ENCODE data around the gene SLC2A13. TPM values are rescaled to one million over a fixed set of nuclear protein-coding genes. Genes with fewer than 3 reads are reported as not detected.
A peak's percentile ranks its signal among the peaks of the same experiment; 100 is the strongest.
"Not testable (repeated sequence)": the region's sequence is repeated elsewhere in the genome, so short reads cannot be mapped to it uniquely, and the experiment has no call there.

Gene SLC2A13
- total RNA-seq, 3 donors from 2014 or later: 2.4 to 3.6 (median 3.2) TPM

- ATAC-seq: no peak
- no peaks in the 10 kb centered on the region for H3K27me3 Mint-ChIP-seq (ENCODE audit: low read depth)
Measured at GRCh38 chr12:40039598-40039997, 66.3 kb downstream of the SLC2A13 start.

GRCh38 chr12:40038619-40039018 is 67.3 kb downstream of the SLC2A13 start:
- no peak overlapping the region for H3K4me3 Mint-ChIP-seq
- H3K9me3 Mint-ChIP-seq: no peaks in the 10 kb centered on the region
- no peaks in the 10 kb centered on the region for H3K27me3 Mint-ChIP-seq (ENCODE audit: low read depth)
- no peaks in the 10 kb centered on the region for H3K36me3 Mint-ChIP-seq (ENCODE audit: insufficient read depth)
- DNase-seq (no peak), ATAC-seq (no peak)
- H3K4me1 Mint-ChIP-seq (ENCODE audit: low read depth): no peaks in the 10 kb centered on the region

More at GRCh38 chr12:40039598-40039997, 66.3 kb downstream of the SLC2A13 start:
- H3K9me3 Mint-ChIP-seq: no peaks in the 10 kb centered on the region
- no peak for DNase-seq
- no peaks in the 10 kb centered on the region for H3K4me1 Mint-ChIP-seq (ENCODE audit: low read depth)
- no peaks in the 10 kb centered on the region for H3K36me3 Mint-ChIP-seq (ENCODE audit: insufficient read depth)
- no peak overlapping the region for H3K4me3 Mint-ChIP-seq

- H3K9me3 Mint-ChIP-seq: no peaks in the 10 kb centered on the region
- H3K27me3 Mint-ChIP-seq (ENCODE audit: low read depth): no peaks in the 10 kb centered on the region
- no peak overlapping the region for H3K4me3 Mint-ChIP-seq
- H3K4me1 Mint-ChIP-seq (ENCODE audit: low read depth): no peaks in the 10 kb centered on the region
- DNase-seq: no peak
- ATAC-seq: no peak
- no peaks in the 10 kb centered on the region for H3K36me3 Mint-ChIP-seq (ENCODE audit: insufficient read depth)
Measured at GRCh38 chr12:40034712-40035111, 71.2 kb downstream of the SLC2A13 start.

GRCh38 chr12:40034156-40034555 is 71.7 kb downstream of the SLC2A13 start:
- Mint-ChIP-seq H3K9me3 (no peaks in the 10 kb centered on the region), H3K4me3 (no peak overlapping the region), H3K4me1 (ENCODE audit: low read depth) (no peaks in the 10 kb centered on the region), H3K36me3 (ENCODE audit: insufficient read depth) (no peaks in the 10 kb centered on the region), H3K27me3 (ENCODE audit: low read depth) (no peaks in the 10 kb centered on the region)
- ATAC-seq (no peak), DNase-seq (no peak)

GRCh38 chr12:40033242-40033630 is 72.6 kb downstream of the SLC2A13 start:
- no peaks in the 10 kb centered on the region for H3K27me3 Mint-ChIP-seq (ENCODE audit: low read depth)
- no peaks in the 10 kb centered on the region for H3K4me1 Mint-ChIP-seq (ENCODE audit: low read depth)
- H3K9me3 Mint-ChIP-seq: no peaks in the 10 kb centered on the region
- no peaks in the 10 kb centered on the region for H3K36me3 Mint-ChIP-seq (ENCODE audit: insufficient read depth)
- DNase-seq (no peak), ATAC-seq (no peak)
- H3K4me3 Mint-ChIP-seq: no peak overlapping the region

GRCh38 chr12:40032433-40033241 is 73.2 kb downstream of the SLC2A13 start:
- peaks cover under 1% of the 10 kb centered on the region for H3K36me3 Mint-ChIP-seq (ENCODE audit: insufficient read depth)
- DNase-seq: no peak
- H3K4me3 Mint-ChIP-seq: no peak overlapping the region
- H3K9me3 Mint-ChIP-seq: no peaks in the 10 kb centered on the region
- no peaks in the 10 kb centered on the region for H3K4me1 Mint-ChIP-seq (ENCODE audit: low read depth)
- ATAC-seq: no peak
- H3K27me3 Mint-ChIP-seq (ENCODE audit: low read depth): no peaks in the 10 kb centered on the region

GRCh38 chr12:40031965-40032364 is 73.9 kb downstream of the SLC2A13 start:
- Mint-ChIP-seq H3K27me3 (ENCODE audit: low read depth) (no peaks in the 10 kb centered on the region), H3K9me3 (no peaks in the 10 kb centered on the region), H3K4me1 (ENCODE audit: low read depth) (no peaks in the 10 kb centered on the region), H3K4me3 (no peak overlapping the region), H3K36me3 (ENCODE audit: insufficient read depth) (peaks cover 4% of the 10 kb centered on the region)
- no peak for DNase-seq
- ATAC-seq: no peak

- not testable (repeated sequence) for H3K4me1 Mint-ChIP-seq (ENCODE audit: low read depth); H3K36me3 Mint-ChIP-seq (ENCODE audit: insufficient read depth); H3K4me3 Mint-ChIP-seq; DNase-seq; ATAC-seq; H3K27me3 Mint-ChIP-seq (ENCODE audit: low read depth); H3K9me3 Mint-ChIP-seq
Measured at GRCh38 chr12:40030970-40031369, 74.9 kb downstream of the SLC2A13 start.

- Mint-ChIP-seq H3K27me3 (ENCODE audit: low read depth) (no peaks in the 10 kb centered on the region), H3K36me3 (ENCODE audit: insufficient read depth) (peaks cover 4% of the 10 kb centered on the region), H3K4me1 (ENCODE audit: low read depth) (peaks cover 3% of the 10 kb centered on the region), H3K4me3 (no peak overlapping the region), H3K9me3 (no peaks in the 10 kb centered on the region)
- DNase-seq (no peak), ATAC-seq (no peak)
Measured at GRCh38 chr12:40028296-40028695, 77.6 kb downstream of the SLC2A13 start.

- DNase-seq: no peak
- Mint-ChIP-seq H3K4me3 (no peak overlapping the region), H3K36me3 (ENCODE audit: insufficient read depth) (peaks cover 4% of the 10 kb centered on the region), H3K4me1 (ENCODE audit: low read depth) (peaks cover 3% of the 10 kb centered on the region), H3K27me3 (ENCODE audit: low read depth) (no peaks in the 10 kb centered on the region), H3K9me3 (no peaks in the 10 kb centered on the region)
- ATAC-seq: no peak
Measured at GRCh38 chr12:40022850-40023249, 83.0 kb downstream of the SLC2A13 start.

- no peaks in the 10 kb centered on the region for H3K27me3 Mint-ChIP-seq (ENCODE audit: low read depth)
Measured at GRCh38 chr12:40020261-40020691, 85.6 kb downstream of the SLC2A13 start.

GRCh38 chr12:40017488-40017887 is 88.4 kb downstream of the SLC2A13 start:
- peaks cover 4% of the 10 kb centered on the region for H3K4me1 Mint-ChIP-seq (ENCODE audit: low read depth)
- ATAC-seq: no peak
- H3K36me3 Mint-ChIP-seq (ENCODE audit: insufficient read depth): no peaks in the 10 kb centered on the region
- H3K4me3 Mint-ChIP-seq: no peak overlapping the region
- no peaks in the 10 kb centered on the region for H3K9me3 Mint-ChIP-seq
- no peak for DNase-seq
- H3K27me3 Mint-ChIP-seq (ENCODE audit: low read depth): no peaks in the 10 kb centered on the region

More at GRCh38 chr12:40020261-40020691, 85.6 kb downstream of the SLC2A13 start:
- no peak for DNase-seq
- Mint-ChIP-seq H3K4me1 (ENCODE audit: low read depth) (peaks cover 6% of the 10 kb centered on the region), H3K4me3 (no peak overlapping the region), H3K9me3 (no peaks in the 10 kb centered on the region), H3K36me3 (ENCODE audit: insufficient read depth) (no peaks in the 10 kb centered on the region)
- no peak for ATAC-seq

GRCh38 chr12:40016980-40017379 is 88.9 kb downstream of the SLC2A13 start:
- no peaks in the 10 kb centered on the region for H3K9me3 Mint-ChIP-seq
- H3K4me1 Mint-ChIP-seq (ENCODE audit: low read depth): peaks cover 4% of the 10 kb centered on the region
- H3K4me3 Mint-ChIP-seq: no peak overlapping the region
- ATAC-seq (no peak), DNase-seq (no peak)
- H3K27me3 Mint-ChIP-seq (ENCODE audit: low read depth): no peaks in the 10 kb centered on the region
- H3K36me3 Mint-ChIP-seq (ENCODE audit: insufficient read depth): no peaks in the 10 kb centered on the region

- Mint-ChIP-seq H3K9me3 (no peaks in the 10 kb centered on the region), H3K4me3 (no peak overlapping the region), H3K36me3 (ENCODE audit: insufficient read depth) (no peaks in the 10 kb centered on the region), H3K4me1 (ENCODE audit: low read depth) (peaks cover 12% of the 10 kb centered on the region), H3K27me3 (ENCODE audit: low read depth) (no peaks in the 10 kb centered on the region)
- ATAC-seq (no peak), DNase-seq (no peak)
Measured at GRCh38 chr12:40015881-40016280, 90.0 kb downstream of the SLC2A13 start.

- Mint-ChIP-seq H3K36me3 (ENCODE audit: insufficient read depth) (no peaks in the 10 kb centered on the region), H3K9me3 (no peaks in the 10 kb centered on the region), H3K4me3 (no peak overlapping the region), H3K4me1 (ENCODE audit: low read depth) (peaks cover 12% of the 10 kb centered on the region), H3K27me3 (ENCODE audit: low read depth) (no peaks in the 10 kb centered on the region)
- DNase-seq (no peak), ATAC-seq (peak; percentile 60 to 63)
Measured at GRCh38 chr12:40015345-40015744, 90.5 kb downstream of the SLC2A13 start.

Measured in activated T-cell treated with anti-CD3 and anti-CD28 coated beads, Interleukin-2, amount 50 U/mL, for 4 hours (primary cell).